GM23338 (cell line): Measurements from ENCODE around the gene GGT5. TPM values are rescaled to one million over a fixed set of nuclear protein-coding genes. Genes with fewer than 3 reads are reported as not detected.

Experiments used
- ATAC-seq: fragments of 200-7000 bp; cut with Tn5 transposase; 3 replicates; pipeline ENCODE4 v1.9.1; 2020
- DNase-seq: peaks from one replicate; pipeline ENCODE4 v3.0.0-alpha.2; 2015; ENCODE audit warnings: low spot score
- H2AFZ ChIP-seq: fragments of 200-600 bp; sonication (generic); 2 replicates; pipeline ENCODE4 v1.8.0; 2016; ENCODE audit warnings: antibody characterized with exemption, mild to moderate bottlenecking, moderate library complexity
- H3F3A ChIP-seq: fragments of 200-600 bp; sonication (generic); replicated peaks from 2 replicates; pipeline ENCODE4 v1.8.0; 2017; ENCODE audit warnings: antibody characterized with exemption, mixed run types, low read depth
- H3K27ac ChIP-seq: fragments of 200-600 bp; sonication (generic); 2 replicates; pipeline ENCODE4 v1.6.1; 2016; ENCODE audit warnings: low read depth
- H3K27me3 ChIP-seq: fragments of 200-600 bp; sonication (generic); 2 replicates; pipeline ENCODE4 v1.8.0; 2016; ENCODE audit warnings: mild to moderate bottlenecking, mixed run types, moderate library complexity; ENCODE audit not compliant: insufficient read depth
- H3K36me3 ChIP-seq: fragments of 200-600 bp; sonication (generic); 2 replicates; pipeline ENCODE4 v1.8.0; 2016; ENCODE audit warnings: mild to moderate bottlenecking; ENCODE audit not compliant: insufficient read depth
- H3K4me1 ChIP-seq: fragments of 200-600 bp; sonication (generic); 2 replicates; pipeline ENCODE4 v1.8.0; 2016; ENCODE audit warnings: mild to moderate bottlenecking, moderate library complexity; ENCODE audit not compliant: insufficient read depth
- H3K4me2 ChIP-seq: fragments of 200-600 bp; sonication (generic); 2 replicates; pipeline ENCODE4 v1.7.1; 2017; ENCODE audit warnings: mixed run types
- H3K4me3 ChIP-seq: fragments of 200-600 bp; sonication (generic); 2 replicates; pipeline ENCODE4 v1.6.1; 2016; ENCODE audit warnings: mixed run types
- H3K79me2 ChIP-seq: fragments of 200-600 bp; sonication (generic); replicated peaks from 2 replicates; pipeline ENCODE4 v1.8.0; 2017; ENCODE audit warnings: mild to moderate bottlenecking; ENCODE audit not compliant: insufficient read depth
- H3K9me2 ChIP-seq: fragments of 200-600 bp; sonication (generic); 2 replicates; pipeline ENCODE4 v1.8.0; 2017; ENCODE audit not compliant: insufficient read depth
- H4K20me1 ChIP-seq: fragments of 200-600 bp; sonication (generic); replicated peaks from 2 replicates; pipeline ENCODE4 v1.8.0; 2017; ENCODE audit warnings: mild to moderate bottlenecking; ENCODE audit not compliant: insufficient read depth
- H3K27ac Mint-ChIP-seq: 2 replicates; pipeline ENCODE4 v1.8.0; 2020; ENCODE audit warnings: inconsistent platforms, mild to moderate bottlenecking, moderate library complexity, mixed read lengths
- H3K27me3 Mint-ChIP-seq: 3 replicates; pipeline ENCODE4 v1.8.0; 2022; ENCODE audit warnings: low read depth, mild to moderate bottlenecking, moderate library complexity, mixed read lengths, inconsistent platforms; ENCODE audit not compliant: insufficient read depth, poor library complexity
- H3K36me3 Mint-ChIP-seq: 3 replicates; pipeline ENCODE4 v1.8.0; 2021; ENCODE audit warnings: low read depth, mild to moderate bottlenecking, inconsistent platforms, moderate library complexity, mixed read lengths
- H3K4me1 Mint-ChIP-seq: 3 replicates; pipeline ENCODE4 v1.8.0; 2020; ENCODE audit warnings: mild to moderate bottlenecking, inconsistent platforms, mixed read lengths
- H3K4me3 Mint-ChIP-seq: 3 replicates; pipeline ENCODE4 v1.8.0; 2021; ENCODE audit warnings: moderate library complexity, mild to moderate bottlenecking, inconsistent platforms, mixed read lengths
- H3K9me3 Mint-ChIP-seq: 3 replicates; pipeline ENCODE4 v1.8.0; 2020; ENCODE audit warnings: moderate library complexity, mild to moderate bottlenecking, inconsistent platforms, mixed read lengths
- CREB1 ChIP-seq: fragments of 250-450 bp; sonication (Bioruptor Pico); IDR thresholded peaks from 2 replicates; pipeline ENCODE4 v1.5.0; 2020; ENCODE audit warnings: low read depth, mild to moderate bottlenecking, moderate library complexity
- EZH2 ChIP-seq: fragments of 200-600 bp; sonication (generic); IDR thresholded peaks from one replicate; pipeline ENCODE4 v1.8.0; 2017; ENCODE audit warnings: antibody characterized with exemption, mild to moderate bottlenecking, low read depth; ENCODE audit not compliant: unreplicated experiment
- JUNB ChIP-seq: IDR thresholded peaks from one replicate; pipeline ENCODE4 v1.6.1; 2016; ENCODE audit warnings: antibody characterized with exemption; ENCODE audit not compliant: unreplicated experiment
- POLR2AphosphoS5 ChIP-seq: IDR thresholded peaks from 2 replicates; pipeline ENCODE4 v1.6.1; 2016; ENCODE audit warnings: antibody characterized with exemption, low read depth
- STAT1 ChIP-seq: IDR thresholded peaks from one replicate; pipeline ENCODE4 v1.6.1; 2016; ENCODE audit warnings: antibody characterized with exemption; ENCODE audit not compliant: unreplicated experiment
- ZNF114 ChIP-seq: fragments of 250-450 bp; sonication (Bioruptor Pico); IDR thresholded peaks from 2 replicates; pipeline ENCODE4 v1.5.0; 2020; ENCODE audit warnings: mild to moderate bottlenecking, moderate library complexity
- polyA plus RNA-seq: library from polyadenylated mRNA; unstranded; fragments of >200 nt; fragmentation: Nextera tagmentation; extraction: Ambion mirVana; gene quantifications from 2 replicates; pipeline ENCODE4 v1.2.1, GENCODE V29; 2016
- total RNA-seq: library from RNA; depleted of rRNA; stranded (reverse); fragments of >200 nt; shearing (Covaris generic); gene quantifications from 2 replicates; pipeline ENCODE4 v1.2.3, GENCODE V29; 2014
- TF ChIP-seq, protein P1 (sequence below): IDR thresholded peaks from 2 replicates; pipeline ENCODE4 v1.6.1; 2016; ENCODE audit warnings: antibody characterized with exemption
- TF ChIP-seq, protein P2 (sequence below): IDR thresholded peaks from one replicate; pipeline ENCODE4 v1.6.1; 2018; ENCODE audit warnings: antibody characterized with exemption; ENCODE audit not compliant: unreplicated experiment

GGT5 gene
- total and polyA plus RNA-seq, 2 experiments from 2014 or later, result not detected

DNA sequence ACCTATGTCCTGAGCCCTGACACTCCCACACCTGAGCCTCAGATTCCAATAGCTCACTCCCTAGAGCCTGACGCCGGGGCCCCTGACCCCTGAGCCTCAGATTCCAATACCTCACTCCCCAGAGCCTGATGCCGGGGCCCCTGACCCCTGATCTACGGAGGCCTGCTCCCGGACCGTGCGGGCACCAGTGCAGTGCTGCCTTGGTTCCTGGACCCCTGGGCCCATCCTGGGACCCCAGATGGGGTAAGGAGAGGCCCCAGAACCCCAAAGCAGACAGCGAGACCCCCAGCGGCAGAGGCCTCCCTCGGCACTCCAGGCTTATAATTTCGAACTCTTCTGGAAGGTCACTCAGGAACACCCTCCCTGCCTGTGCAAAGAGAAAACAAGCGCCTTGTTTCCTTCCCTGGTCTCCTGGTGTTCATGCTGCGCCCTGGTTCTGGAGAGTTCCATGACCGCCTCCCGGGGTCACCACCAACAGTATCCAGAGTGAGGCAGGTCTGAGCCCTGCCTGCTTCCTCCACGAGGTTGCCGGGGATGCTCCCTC is 56.1 kb downstream of the GGT5 start:
- no peak overlapping the region for H2AFZ ChIP-seq
- H3K4me2 ChIP-seq, result no peak overlapping the region
- H3K9me3 Mint-ChIP-seq, result no peaks in the 10 kb centered on the region; the same call in 2 of the 3 replicates
- peaks cover 11% of the 10 kb centered on the region for H3K27me3 Mint-ChIP-seq
- no peaks in the 10 kb centered on the region for H3K27me3 ChIP-seq
- no peaks in the 10 kb centered on the region for H3K36me3 Mint-ChIP-seq
- no peaks in the 10 kb centered on the region for H3K79me2 ChIP-seq
- TF ChIP-seq, protein P1, sequence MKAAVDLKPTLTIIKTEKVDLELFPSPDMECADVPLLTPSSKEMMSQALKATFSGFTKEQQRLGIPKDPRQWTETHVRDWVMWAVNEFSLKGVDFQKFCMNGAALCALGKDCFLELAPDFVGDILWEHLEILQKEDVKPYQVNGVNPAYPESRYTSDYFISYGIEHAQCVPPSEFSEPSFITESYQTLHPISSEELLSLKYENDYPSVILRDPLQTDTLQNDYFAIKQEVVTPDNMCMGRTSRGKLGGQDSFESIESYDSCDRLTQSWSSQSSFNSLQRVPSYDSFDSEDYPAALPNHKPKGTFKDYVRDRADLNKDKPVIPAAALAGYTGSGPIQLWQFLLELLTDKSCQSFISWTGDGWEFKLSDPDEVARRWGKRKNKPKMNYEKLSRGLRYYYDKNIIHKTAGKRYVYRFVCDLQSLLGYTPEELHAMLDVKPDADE, result no peak
- no peak for TF ChIP-seq EZH2
- TF ChIP-seq POLR2AphosphoS5, result no peak
- TF ChIP-seq ZNF114, result no peak
- no peak for TF ChIP-seq STAT1
- TF ChIP-seq, protein P2, sequence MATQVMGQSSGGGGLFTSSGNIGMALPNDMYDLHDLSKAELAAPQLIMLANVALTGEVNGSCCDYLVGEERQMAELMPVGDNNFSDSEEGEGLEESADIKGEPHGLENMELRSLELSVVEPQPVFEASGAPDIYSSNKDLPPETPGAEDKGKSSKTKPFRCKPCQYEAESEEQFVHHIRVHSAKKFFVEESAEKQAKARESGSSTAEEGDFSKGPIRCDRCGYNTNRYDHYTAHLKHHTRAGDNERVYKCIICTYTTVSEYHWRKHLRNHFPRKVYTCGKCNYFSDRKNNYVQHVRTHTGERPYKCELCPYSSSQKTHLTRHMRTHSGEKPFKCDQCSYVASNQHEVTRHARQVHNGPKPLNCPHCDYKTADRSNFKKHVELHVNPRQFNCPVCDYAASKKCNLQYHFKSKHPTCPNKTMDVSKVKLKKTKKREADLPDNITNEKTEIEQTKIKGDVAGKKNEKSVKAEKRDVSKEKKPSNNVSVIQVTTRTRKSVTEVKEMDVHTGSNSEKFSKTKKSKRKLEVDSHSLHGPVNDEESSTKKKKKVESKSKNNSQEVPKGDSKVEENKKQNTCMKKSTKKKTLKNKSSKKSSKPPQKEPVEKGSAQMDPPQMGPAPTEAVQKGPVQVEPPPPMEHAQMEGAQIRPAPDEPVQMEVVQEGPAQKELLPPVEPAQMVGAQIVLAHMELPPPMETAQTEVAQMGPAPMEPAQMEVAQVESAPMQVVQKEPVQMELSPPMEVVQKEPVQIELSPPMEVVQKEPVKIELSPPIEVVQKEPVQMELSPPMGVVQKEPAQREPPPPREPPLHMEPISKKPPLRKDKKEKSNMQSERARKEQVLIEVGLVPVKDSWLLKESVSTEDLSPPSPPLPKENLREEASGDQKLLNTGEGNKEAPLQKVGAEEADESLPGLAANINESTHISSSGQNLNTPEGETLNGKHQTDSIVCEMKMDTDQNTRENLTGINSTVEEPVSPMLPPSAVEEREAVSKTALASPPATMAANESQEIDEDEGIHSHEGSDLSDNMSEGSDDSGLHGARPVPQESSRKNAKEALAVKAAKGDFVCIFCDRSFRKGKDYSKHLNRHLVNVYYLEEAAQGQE, result no peak
- no peak for TF ChIP-seq CREB1 (CRISPR knock-in tag)
- no peak overlapping the region for H3K4me3 Mint-ChIP-seq
- no peak overlapping the region for H3K27ac ChIP-seq
- ATAC-seq (no peak), DNase-seq (no peak)
- no peaks in the 10 kb centered on the region for H3K4me1 Mint-ChIP-seq
- H3K4me3 ChIP-seq, result no peak overlapping the region
- H3K9me2 ChIP-seq, result no peaks in the 10 kb centered on the region
- H3K4me1 ChIP-seq, result no peaks in the 10 kb centered on the region
- no peak overlapping the region for H3K27ac Mint-ChIP-seq
- no peaks in the 10 kb centered on the region for H3K36me3 ChIP-seq
- H3F3A ChIP-seq, result no peaks in the 10 kb centered on the region
- H4K20me1 ChIP-seq, result no peaks in the 10 kb centered on the region

DNA sequence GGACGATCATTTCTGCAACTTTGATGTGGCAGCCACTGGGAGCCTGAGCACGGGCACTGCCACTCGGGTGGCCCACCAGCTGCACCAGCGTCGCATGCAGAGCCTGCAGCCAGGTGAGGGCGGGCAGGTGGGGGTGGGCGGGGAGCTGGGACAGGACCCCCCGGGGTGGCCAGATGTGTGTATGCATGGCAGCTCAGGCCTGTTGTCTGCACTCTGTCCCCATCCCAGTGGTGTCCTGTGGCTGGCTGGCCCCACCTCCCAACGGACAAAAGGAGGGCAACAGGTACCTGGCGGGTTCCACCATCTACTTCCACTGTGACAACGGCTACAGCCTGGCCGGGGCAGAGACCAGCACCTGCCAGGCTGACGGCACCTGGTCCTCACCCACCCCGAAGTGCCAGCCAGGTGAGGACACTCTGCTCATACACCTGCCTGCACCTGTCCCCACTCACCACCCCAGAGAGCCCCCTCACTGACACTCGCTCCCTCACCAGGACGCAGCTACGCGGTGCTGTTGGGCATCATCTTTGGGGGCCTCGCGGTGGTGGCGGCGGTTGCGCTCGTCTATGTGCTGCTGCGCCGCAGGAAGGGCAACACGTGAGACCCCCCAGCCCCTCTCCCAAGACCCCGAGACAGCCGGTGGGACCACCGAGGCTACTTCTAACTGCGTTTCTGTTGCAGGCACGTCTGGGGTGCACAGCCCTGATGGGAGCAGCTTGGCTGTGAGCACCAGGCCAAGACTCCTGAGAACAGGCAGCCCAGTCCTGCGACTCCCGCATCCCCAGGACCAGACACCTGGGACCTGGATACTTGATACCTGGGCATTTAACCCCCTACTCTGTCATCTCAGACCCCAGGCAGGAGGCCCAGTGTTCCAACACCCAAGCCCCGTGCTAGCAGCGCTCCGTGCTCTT is 56.9 kb downstream of the GGT5 start:
- no peak overlapping the region for H2AFZ ChIP-seq
- no peak overlapping the region for H3K4me2 ChIP-seq
- H3K4me1 Mint-ChIP-seq, result no peaks in the 10 kb centered on the region
- no peak overlapping the region for H3K4me3 Mint-ChIP-seq
- H3K9me3 Mint-ChIP-seq, result no peaks in the 10 kb centered on the region; the same call in 2 of the 3 replicates
- no peak for TF ChIP-seq JUNB
- no peak for TF ChIP-seq POLR2AphosphoS5
- TF ChIP-seq, protein P2, result no peak
- peaks cover 11% of the 10 kb centered on the region for H3K27me3 Mint-ChIP-seq
- H3K79me2 ChIP-seq, result no peaks in the 10 kb centered on the region
- no peaks in the 10 kb centered on the region for H3K4me1 ChIP-seq
- H3K27ac ChIP-seq, result no peak overlapping the region
- no peaks in the 10 kb centered on the region for H3F3A ChIP-seq
- ATAC-seq (no peak), DNase-seq (no peak)
- H3K36me3 Mint-ChIP-seq, result no peaks in the 10 kb centered on the region
- no peaks in the 10 kb centered on the region for H3K36me3 ChIP-seq
- H3K27ac Mint-ChIP-seq, result no peak overlapping the region
- H4K20me1 ChIP-seq, result no peaks in the 10 kb centered on the region
- H3K4me3 ChIP-seq, result no peak overlapping the region
- H3K27me3 ChIP-seq, result no peaks in the 10 kb centered on the region
- no peaks in the 10 kb centered on the region for H3K9me2 ChIP-seq
